ENCODE data around the gene PRDM7. TPM values are rescaled to one million over a fixed set of nuclear protein-coding genes. Genes with fewer than 3 reads are reported as not detected.
"Not testable (repeated sequence)": the region's sequence is repeated elsewhere in the genome, so short reads cannot be mapped to it uniquely, and the experiment has no call there.

PRDM7 gene
- total and polyA plus RNA-seq, 7 experiments from 2014 or later = not detected

DNA sequence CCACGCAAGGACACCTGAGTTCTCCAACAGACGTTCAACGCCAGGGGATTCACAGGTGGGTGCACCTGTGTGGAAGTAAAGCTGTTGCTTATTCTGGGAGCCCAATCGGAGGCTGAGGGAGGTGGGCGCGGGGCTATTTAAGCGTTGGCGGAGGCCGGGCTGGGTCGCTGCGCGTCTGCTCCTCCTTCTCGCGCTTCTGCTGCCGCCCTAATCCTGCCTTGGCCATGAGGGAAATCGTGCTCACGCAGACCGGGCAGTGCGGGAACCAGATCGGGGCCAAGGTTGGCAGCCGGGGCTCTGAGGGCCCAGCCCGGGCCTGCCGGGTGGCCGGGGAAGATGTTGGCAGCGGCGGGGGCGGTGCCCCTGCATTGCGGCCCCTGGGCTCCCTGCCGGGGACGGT is 16.7 kb upstream of the PRDM7 start:
- not testable (repeated sequence) for H3K36me3 Mint-ChIP-seq

DNA sequence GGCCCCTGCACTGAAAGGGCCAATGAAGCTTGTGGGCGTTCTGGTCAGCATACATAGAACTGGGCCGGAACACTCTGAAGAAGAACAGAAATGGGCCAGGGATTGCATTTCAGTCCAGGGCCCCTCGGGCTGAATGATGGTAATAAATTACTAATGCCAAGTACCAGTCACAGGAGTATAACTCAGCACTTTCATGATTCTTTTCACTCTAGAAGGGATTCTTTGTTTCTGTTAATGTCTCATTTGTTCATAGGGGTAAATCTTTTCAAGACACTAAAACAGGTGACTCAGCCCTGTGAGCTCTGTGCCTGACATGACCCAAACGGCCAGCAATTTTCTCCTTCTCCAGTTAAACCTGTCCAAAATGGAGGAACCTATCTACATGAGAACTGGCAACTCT is 15.7 kb upstream of the PRDM7 start:
- H3K4me3 Mint-ChIP-seq; H3K36me3 Mint-ChIP-seq; H3K27ac Mint-ChIP-seq; H3K4me1 Mint-ChIP-seq; H3K4me3 ChIP-seq (ENCODE audit: low read length); H3K9me3 Mint-ChIP-seq; H3K4me1 ChIP-seq (ENCODE audit: control insufficient read depth in 2 of 2, insufficient read depth in 2 of 2, low read length in 2 of 2); H3K36me3 ChIP-seq (ENCODE audit: control insufficient read depth in 2 of 3, insufficient read depth in 3 of 3, low read length in 3 of 3); DNase-seq; POLR2A ChIA-PET; intact Hi-C loops (cut with micrococcal nuclease); H3K27ac ChIP-seq (ENCODE audit: low read depth, low read length); H3K27me3 ChIP-seq (ENCODE audit: control insufficient read depth in 2 of 2, insufficient read depth in 2 of 2, low read length in 2 of 2); ATAC-seq; H3K9me3 ChIP-seq (ENCODE audit: control insufficient read depth in 2 of 3, low read length in 3 of 3); CTCF ChIA-PET: not testable (repeated sequence)
- H3K27me3 Mint-ChIP-seq = peaks cover 4 to 14% (median 8%) of the 10 kb centered on the region in 5 donors

More for the DNA sequence above, 16.7 kb upstream of the PRDM7 start:
- H3K27ac ChIP-seq (ENCODE audit: low read depth, low read length); H3K4me1 Mint-ChIP-seq; CTCF ChIA-PET; H3K9me3 Mint-ChIP-seq; POLR2A ChIA-PET; H3K27ac Mint-ChIP-seq; H3K4me3 ChIP-seq (ENCODE audit: low read length); H3K4me1 ChIP-seq (ENCODE audit: control insufficient read depth in 2 of 2, insufficient read depth in 2 of 2, low read length in 2 of 2); ATAC-seq; H3K36me3 ChIP-seq (ENCODE audit: control insufficient read depth in 2 of 3, insufficient read depth in 3 of 3, low read length in 3 of 3); H3K9me3 ChIP-seq (ENCODE audit: control insufficient read depth in 2 of 3, low read length in 3 of 3); DNase-seq; intact Hi-C loops (cut with micrococcal nuclease); H3K4me3 Mint-ChIP-seq; H3K27me3 Mint-ChIP-seq; H3K27me3 ChIP-seq (ENCODE audit: control insufficient read depth in 2 of 2, insufficient read depth in 2 of 2, low read length in 2 of 2): not testable (repeated sequence)

DNA sequence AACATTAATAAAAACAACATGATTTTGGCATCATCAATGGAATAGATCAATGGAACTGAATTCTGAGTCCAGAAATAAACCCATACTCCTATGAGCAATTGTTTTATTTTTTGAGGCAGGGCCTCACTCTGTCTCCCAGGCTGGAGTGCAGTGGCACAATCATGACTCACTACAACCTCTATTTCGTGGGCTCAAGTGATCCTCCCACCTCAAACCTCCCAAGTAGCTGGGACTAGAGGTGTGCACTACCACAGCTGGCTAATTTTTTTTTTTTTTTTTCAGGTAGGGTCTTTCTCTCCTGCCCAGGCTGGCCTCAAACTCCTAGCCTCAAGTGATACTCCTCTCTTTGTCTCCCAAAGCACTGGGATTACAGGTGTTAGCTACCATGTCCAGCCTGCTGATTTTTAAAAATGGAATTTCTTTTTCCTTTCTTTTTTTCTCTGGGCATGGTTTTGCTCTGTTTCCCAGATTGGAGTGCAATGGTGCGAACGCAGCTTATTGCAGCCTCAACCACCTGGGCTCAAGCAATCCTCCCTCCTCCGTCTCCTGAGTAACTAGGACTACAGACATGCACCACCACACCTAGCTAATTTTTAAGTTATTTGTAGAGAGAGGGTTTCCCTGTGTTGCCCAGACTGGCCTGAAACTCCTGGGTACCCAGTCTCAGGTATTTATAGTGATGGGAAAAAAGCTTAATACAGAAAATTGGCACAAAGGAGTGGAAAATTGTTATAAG is 7.3 kb upstream of the PRDM7 start:
- H3K4me3 ChIP-seq (ENCODE audit: low read length) = no peak overlapping the region
- H3K36me3 ChIP-seq (ENCODE audit: control insufficient read depth in 2 of 3, insufficient read depth in 3 of 3, low read length in 3 of 3) = no peaks in the 10 kb centered on the region
- ChIA-PET CTCF (no interaction called here), POLR2A (no interaction called here)
- H3K9me3 Mint-ChIP-seq = peaks cover 0 to 16% (median 0%) of the 10 kb centered on the region in 11 donors
- peaks cover 0 to 4% of the 10 kb centered on the region in 2 donors for H3K4me1 ChIP-seq (ENCODE audit: control insufficient read depth in 2 of 2, insufficient read depth in 2 of 2, low read length in 2 of 2)
- H3K27ac Mint-ChIP-seq = no peak overlapping the region
- peaks cover 10 to 15% (median 14%) of the 10 kb centered on the region in 7 donors for H3K4me1 Mint-ChIP-seq
- peaks cover 4 to 33% (median 9%) of the 10 kb centered on the region in 5 donors for H3K27me3 Mint-ChIP-seq
- no peak for DNase-seq
- no peak for ATAC-seq
- peak overlapping the region in 1 of 10 donors; percentile 95 for H3K4me3 Mint-ChIP-seq
- H3K9me3 ChIP-seq (ENCODE audit: control insufficient read depth in 2 of 3, low read length in 3 of 3) = no peaks in the 10 kb centered on the region
- intact Hi-C loops (cut with micrococcal nuclease) = loop anchor here in 1 of 2 donors (5.0 kb wide), 1 partner anchor 382 kb away; the partner anchor contains the start of gene SPATA2L
- H3K27ac ChIP-seq (ENCODE audit: low read depth, low read length) = no peak overlapping the region
- H3K36me3 Mint-ChIP-seq = peaks cover 0 to 4% (median 0%) of the 10 kb centered on the region in 5 donors
- H3K27me3 ChIP-seq (ENCODE audit: control insufficient read depth in 2 of 2, insufficient read depth in 2 of 2, low read length in 2 of 2) = no peaks in the 10 kb centered on the region

DNA sequence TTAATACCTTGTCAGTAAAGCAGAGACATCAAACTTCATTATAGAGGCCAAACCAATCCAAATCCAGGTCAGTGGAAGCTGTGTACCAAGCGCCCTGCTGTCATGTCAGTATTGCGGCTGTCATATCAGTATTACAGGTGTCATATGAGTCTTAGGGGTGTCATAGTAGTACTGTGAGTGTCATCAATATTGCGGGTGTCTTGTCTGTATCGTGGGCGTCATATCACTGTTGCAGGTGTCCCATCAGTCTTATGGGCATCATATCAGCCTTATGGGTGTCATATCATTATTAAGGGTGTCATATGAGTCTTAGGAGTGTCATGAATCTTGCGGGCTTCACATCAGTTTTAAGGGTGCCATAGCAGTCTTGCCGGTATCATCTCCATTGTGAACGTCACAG is 6.0 kb upstream of the PRDM7 start:
- Mint-ChIP-seq H3K36me3 (peaks cover 0 to 4% (median 0%) of the 10 kb centered on the region in 5 donors), H3K9me3 (peaks cover 0 to 16% (median 0%) of the 10 kb centered on the region in 11 donors), H3K4me1 (peaks cover 10 to 20% (median 14%) of the 10 kb centered on the region in 7 donors), H3K27me3 (peaks cover 2 to 25% (median 8%) of the 10 kb centered on the region in 5 donors), H3K4me3 (peak overlapping the region; percentile 82 to 98 (median 96)), H3K27ac (peak overlapping the region in 7 of 9 donors; percentile 7 to 92 (median 52))
- Histone ChIP-seq H3K36me3 (ENCODE audit: control insufficient read depth in 2 of 3, insufficient read depth in 3 of 3, low read length in 3 of 3) (no peaks in the 10 kb centered on the region), H3K9me3 (ENCODE audit: control insufficient read depth in 2 of 3, low read length in 3 of 3) (no peaks in the 10 kb centered on the region), H3K27ac (ENCODE audit: low read depth, low read length) (no peak overlapping the region), H3K27me3 (ENCODE audit: control insufficient read depth in 2 of 2, insufficient read depth in 2 of 2, low read length in 2 of 2) (no peaks in the 10 kb centered on the region), H3K4me3 (ENCODE audit: low read length) (no peak overlapping the region), H3K4me1 (ENCODE audit: control insufficient read depth in 2 of 2, insufficient read depth in 2 of 2, low read length in 2 of 2) (peaks cover 0 to 4% of the 10 kb centered on the region in 2 donors)
- DNase-seq (no peak), ATAC-seq (no peak)
- ChIA-PET POLR2A (no interaction called here), CTCF (no interaction called here)
- intact Hi-C loops (cut with micrococcal nuclease) = loop anchor here in 1 of 2 donors (5.0 kb wide), 1 partner anchor 381 kb away; the partner anchor contains the start of gene SPATA2L

DNA sequence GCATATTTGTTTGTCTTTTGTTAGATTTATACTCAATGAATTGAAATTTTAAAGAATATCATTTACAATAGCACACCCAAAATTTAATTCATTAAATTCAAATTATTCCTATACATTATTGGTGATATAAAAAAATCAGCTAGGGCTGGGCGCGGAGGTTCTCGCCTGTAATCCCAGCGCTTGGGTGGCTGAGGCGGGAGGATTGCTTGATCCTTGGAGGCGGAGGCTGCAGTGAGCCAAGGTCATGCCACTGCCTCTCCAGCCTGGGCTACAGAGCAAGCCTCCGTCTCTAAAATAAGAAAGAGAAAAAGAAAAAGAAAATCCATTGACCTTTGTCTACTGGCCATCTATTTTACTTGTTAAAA is 4.5 kb upstream of the PRDM7 start:
- Histone ChIP-seq H3K36me3 (ENCODE audit: control insufficient read depth in 2 of 3, insufficient read depth in 3 of 3, low read length in 3 of 3) (no peaks in the 10 kb centered on the region), H3K27ac (ENCODE audit: low read depth, low read length) (no peak overlapping the region), H3K4me3 (ENCODE audit: low read length) (peak overlapping the region; percentile 84), H3K4me1 (ENCODE audit: control insufficient read depth in 2 of 2, insufficient read depth in 2 of 2, low read length in 2 of 2) (peaks cover 0 to 9% of the 10 kb centered on the region in 2 donors), H3K27me3 (ENCODE audit: control insufficient read depth in 2 of 2, insufficient read depth in 2 of 2, low read length in 2 of 2) (no peaks in the 10 kb centered on the region), H3K9me3 (ENCODE audit: control insufficient read depth in 2 of 3, low read length in 3 of 3) (no peaks in the 10 kb centered on the region)
- no peak for ATAC-seq
- intact Hi-C loops (cut with micrococcal nuclease) = loop anchor here in 1 of 2 donors (5.0 kb wide), 1 partner anchor 379 kb away; the partner anchor contains the start of gene SPATA2L
- no peak for DNase-seq
- H3K4me3 Mint-ChIP-seq = peak overlapping the region; percentile 82 to 98 (median 96)
- peaks cover 17 to 33% (median 28%) of the 10 kb centered on the region in 7 donors for H3K4me1 Mint-ChIP-seq
- H3K36me3 Mint-ChIP-seq = peaks cover 0 to 4% (median 0%) of the 10 kb centered on the region in 5 donors
- peaks cover 0 to 20% (median 6%) of the 10 kb centered on the region in 5 donors for H3K27me3 Mint-ChIP-seq
- POLR2A ChIA-PET = interaction anchor here (0.7 kb wide), 1 partner anchor 110 kb away, joined by 3 read pairs; no protein-coding TSS in a partner anchor
- H3K27ac Mint-ChIP-seq = peak overlapping the region in 5 of 9 donors; percentile 84 to 94 (median 91)
- CTCF ChIA-PET = interaction anchor here (0.8 to 1.0 kb wide), 2 partner anchors 9 to 12 kb away, joined by 3 to 5 read pairs; no protein-coding TSS in a partner anchor
- H3K9me3 Mint-ChIP-seq = peaks cover 0 to 16% (median 0%) of the 10 kb centered on the region in 11 donors

DNA sequence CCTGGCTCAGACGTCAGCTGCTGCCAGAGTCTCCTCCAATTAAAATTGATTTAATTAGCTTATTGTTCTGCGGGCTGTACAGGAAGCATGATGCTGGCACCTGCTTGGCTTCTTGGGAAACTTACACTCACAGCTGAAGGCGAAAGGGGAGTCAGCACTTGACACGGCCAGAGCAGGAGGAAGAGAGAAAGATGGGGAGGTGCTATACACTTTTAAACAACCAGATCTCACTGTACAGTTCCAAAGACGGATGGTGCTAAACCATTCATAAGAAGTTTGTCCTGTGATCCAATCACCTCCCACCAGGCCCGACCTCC is 1.4 kb upstream of the PRDM7 start:
- no peaks in the 10 kb centered on the region for H3K36me3 Mint-ChIP-seq

More for the DNA sequence above, 1.4 kb upstream of the PRDM7 start:
- no peaks in the 10 kb centered on the region for H3K9me3 ChIP-seq (ENCODE audit: control insufficient read depth in 2 of 3, low read length in 3 of 3)
- ATAC-seq (no peak), DNase-seq (no peak)
- intact Hi-C loops (cut with micrococcal nuclease) = no loop called here
- H3K4me3 ChIP-seq (ENCODE audit: low read length) = no peak overlapping the region
- H3K27me3 Mint-ChIP-seq = peaks cover 0 to 20% (median 13%) of the 10 kb centered on the region in 5 donors
- CTCF ChIA-PET = no interaction called here
- H3K4me3 Mint-ChIP-seq = peak overlapping the region in 2 of 10 donors; percentile 82 to 96
- no peak overlapping the region for H3K27ac ChIP-seq (ENCODE audit: low read depth, low read length)
- H3K4me1 ChIP-seq (ENCODE audit: control insufficient read depth in 2 of 2, insufficient read depth in 2 of 2, low read length in 2 of 2) = peaks cover 0 to 10% of the 10 kb centered on the region in 2 donors
- peaks cover 20 to 36% (median 30%) of the 10 kb centered on the region in 7 donors for H3K4me1 Mint-ChIP-seq
- POLR2A ChIA-PET = no interaction called here
- H3K27me3 ChIP-seq (ENCODE audit: control insufficient read depth in 2 of 2, insufficient read depth in 2 of 2, low read length in 2 of 2) = no peaks in the 10 kb centered on the region
- H3K9me3 Mint-ChIP-seq = peaks cover 0 to 6% (median 0%) of the 10 kb centered on the region in 11 donors
- peak overlapping the region in 1 of 9 donors; percentile 17 for H3K27ac Mint-ChIP-seq
- H3K36me3 ChIP-seq (ENCODE audit: control insufficient read depth in 2 of 3, insufficient read depth in 3 of 3, low read length in 3 of 3) = no peaks in the 10 kb centered on the region
